ENCODE measurements around the gene RCAN1. TPM values are rescaled to one million over a fixed set of nuclear protein-coding genes. Genes with fewer than 3 reads are reported as not detected.

The RCAN1 gene
- polyA plus RNA-seq, 3 donors = 5.2 to 17.5 (median 15.1) TPM

DNA sequence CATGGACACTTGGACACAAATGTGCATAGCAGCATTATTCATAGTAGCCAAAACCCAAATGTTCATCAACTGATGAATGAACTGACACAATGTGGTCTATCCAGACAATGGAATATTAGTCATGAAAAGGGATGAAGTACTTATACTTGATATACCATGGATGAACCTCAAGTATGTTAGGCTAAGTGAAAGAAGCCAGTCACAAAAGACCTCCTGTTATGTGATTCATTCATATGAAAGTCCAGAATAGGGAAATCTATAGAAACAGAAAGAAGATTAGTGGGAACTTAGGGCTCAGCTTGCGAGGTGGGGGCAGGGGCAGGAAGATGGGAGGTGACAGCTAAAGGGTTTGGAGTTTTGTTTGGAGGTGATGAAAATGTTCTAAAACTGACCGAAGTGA is 110.3 kb downstream of the RCAN1 start:
- Histone ChIP-seq H3K9ac (ENCODE audit: insufficient read depth, low read length, poor library complexity, severe bottlenecking) (no peak overlapping the region), H3K9me3 (replicated peaks in 1 of 2; ENCODE audit: control insufficient read depth in 1 of 2, insufficient read depth in 1 of 2, low read length in 2 of 2) (peaks cover under 1 to 5% of the 10 kb centered on the region in 2 donors), H3K4me2 (replicated peaks; ENCODE audit: extremely low read depth, low read length, poor library complexity, severe bottlenecking) (no peak overlapping the region), H3K79me2 (ENCODE audit: insufficient read depth, low read length) (peaks cover 38% of the 10 kb centered on the region), H3K4me1 (ENCODE audit: control insufficient read depth in 1 of 2, insufficient read depth in 2 of 2, low read length in 2 of 2) (peaks cover 9 to 13% of the 10 kb centered on the region in 2 donors), H3K27ac (ENCODE audit: low read depth in 1 of 2, low read length in 2 of 2) (no peak overlapping the region), H2AFZ (ENCODE audit: insufficient read depth, low read depth, low read length, poor library complexity, severe bottlenecking) (no peak overlapping the region), H3K4me3 (replicated peaks in 1 of 3; ENCODE audit: low read depth in 2 of 3, low read length in 3 of 3) (no peak overlapping the region), H3K27me3 (ENCODE audit: control insufficient read depth in 2 of 2, insufficient read depth in 2 of 2, low read length in 2 of 2) (no peaks in the 10 kb centered on the region), H4K20me1 (ENCODE audit: insufficient read depth, low read length) (peaks cover 82% of the 10 kb centered on the region), H3K36me3 (replicated peaks in 1 of 2; ENCODE audit: control insufficient read depth in 1 of 2, insufficient read depth in 2 of 2, low read length in 2 of 2) (peaks cover 44 to 83% of the 10 kb centered on the region in 2 donors)
- Mint-ChIP-seq H3K27me3 (ENCODE audit: low read depth in 3 of 3) (peaks cover 0 to 3% (median 0%) of the 10 kb centered on the region in 3 donors), H3K4me3 (no peak overlapping the region), H3K9me3 (peaks cover 1 to 13% (median 6%) of the 10 kb centered on the region in 7 donors), H3K4me1 (peaks cover 48% of the 10 kb centered on the region), H3K36me3 (peaks cover 62 to 84% of the 10 kb centered on the region in 2 donors), H3K27ac (peak overlapping the region in 4 of 7 donors; percentile 7 to 84 (median 20))
- TF ChIP-seq, protein P1, sequence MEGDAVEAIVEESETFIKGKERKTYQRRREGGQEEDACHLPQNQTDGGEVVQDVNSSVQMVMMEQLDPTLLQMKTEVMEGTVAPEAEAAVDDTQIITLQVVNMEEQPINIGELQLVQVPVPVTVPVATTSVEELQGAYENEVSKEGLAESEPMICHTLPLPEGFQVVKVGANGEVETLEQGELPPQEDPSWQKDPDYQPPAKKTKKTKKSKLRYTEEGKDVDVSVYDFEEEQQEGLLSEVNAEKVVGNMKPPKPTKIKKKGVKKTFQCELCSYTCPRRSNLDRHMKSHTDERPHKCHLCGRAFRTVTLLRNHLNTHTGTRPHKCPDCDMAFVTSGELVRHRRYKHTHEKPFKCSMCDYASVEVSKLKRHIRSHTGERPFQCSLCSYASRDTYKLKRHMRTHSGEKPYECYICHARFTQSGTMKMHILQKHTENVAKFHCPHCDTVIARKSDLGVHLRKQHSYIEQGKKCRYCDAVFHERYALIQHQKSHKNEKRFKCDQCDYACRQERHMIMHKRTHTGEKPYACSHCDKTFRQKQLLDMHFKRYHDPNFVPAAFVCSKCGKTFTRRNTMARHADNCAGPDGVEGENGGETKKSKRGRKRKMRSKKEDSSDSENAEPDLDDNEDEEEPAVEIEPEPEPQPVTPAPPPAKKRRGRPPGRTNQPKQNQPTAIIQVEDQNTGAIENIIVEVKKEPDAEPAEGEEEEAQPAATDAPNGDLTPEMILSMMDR (IDR thresholded peaks at IDR 0.05) = no peak
- no CpG with 5 or more reads among the region's 2 CpGs for WGBS (ENCODE audit: insufficient coverage)
- intact Hi-C loops (cut with micrococcal nuclease) = no loop called here
- peak in 1 of 3 donors; percentile 31 for DNase-seq

DNA sequence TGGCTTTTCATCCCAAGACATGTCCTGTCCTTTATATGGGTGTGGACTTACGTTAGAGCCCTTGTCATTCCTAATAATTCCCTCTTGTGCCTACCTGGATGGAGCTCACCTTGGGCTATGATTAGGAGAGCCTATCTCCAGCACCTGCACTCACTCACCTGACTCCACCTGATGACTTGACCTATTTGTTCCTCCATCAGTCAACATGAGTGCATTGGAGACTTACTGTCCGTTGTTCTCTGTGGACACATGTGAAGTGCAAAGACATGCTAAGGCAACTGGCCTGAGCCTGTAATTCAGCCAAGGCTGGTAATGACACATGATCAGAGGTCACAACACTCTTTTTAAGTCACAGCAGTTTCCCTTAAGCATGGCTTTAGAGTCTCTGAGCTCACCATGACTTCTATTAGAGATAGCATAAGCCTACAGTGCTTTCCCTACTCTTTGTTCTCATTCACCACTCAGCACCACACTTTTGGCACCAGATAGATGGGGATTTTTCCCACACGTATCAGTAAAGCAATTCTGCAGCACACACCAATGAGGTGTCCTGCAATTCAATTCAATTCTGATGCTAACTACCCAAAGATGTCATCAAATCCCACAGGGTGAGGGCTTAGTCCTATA is 112.3 kb downstream of the RCAN1 start:
- H3K36me3 ChIP-seq (replicated peaks in 1 of 2; ENCODE audit: control insufficient read depth in 1 of 2, insufficient read depth in 2 of 2, low read length in 2 of 2) = peaks cover 35 to 70% of the 10 kb centered on the region in 2 donors
- H3K4me2 ChIP-seq (replicated peaks; ENCODE audit: extremely low read depth, low read length, poor library complexity, severe bottlenecking) = no peak overlapping the region
- no peak overlapping the region for H3K27ac ChIP-seq (ENCODE audit: low read depth in 1 of 2, low read length in 2 of 2)
- 100% methylated on average over 2 of the region's 3 CpGs for WGBS (ENCODE audit: insufficient coverage)
- H2AFZ ChIP-seq (ENCODE audit: insufficient read depth, low read depth, low read length, poor library complexity, severe bottlenecking) = no peak overlapping the region
- peaks cover 70% of the 10 kb centered on the region for H4K20me1 ChIP-seq (ENCODE audit: insufficient read depth, low read length)
- TF ChIP-seq, protein P1 (IDR thresholded peaks at IDR 0.05) = no peak
- peaks cover 38% of the 10 kb centered on the region for H3K4me1 Mint-ChIP-seq
- DNase-seq = no peak
- peaks cover 22% of the 10 kb centered on the region for H3K79me2 ChIP-seq (ENCODE audit: insufficient read depth, low read length)
- no peak overlapping the region for H3K4me3 Mint-ChIP-seq
- peaks cover 3 to 4% of the 10 kb centered on the region in 2 donors for H3K4me1 ChIP-seq (ENCODE audit: control insufficient read depth in 1 of 2, insufficient read depth in 2 of 2, low read length in 2 of 2)
- no peak overlapping the region for H3K4me3 ChIP-seq (replicated peaks in 1 of 3; ENCODE audit: low read depth in 2 of 3, low read length in 3 of 3)
- H3K27me3 ChIP-seq (ENCODE audit: control insufficient read depth in 2 of 2, insufficient read depth in 2 of 2, low read length in 2 of 2) = no peaks in the 10 kb centered on the region
- H3K9me3 Mint-ChIP-seq = peaks cover 20 to 30% (median 25%) of the 10 kb centered on the region in 7 donors
- H3K36me3 Mint-ChIP-seq = peaks cover 59 to 70% of the 10 kb centered on the region in 2 donors
- H3K27me3 Mint-ChIP-seq (ENCODE audit: low read depth in 3 of 3) = peaks cover 0 to 3% (median 2%) of the 10 kb centered on the region in 3 donors
- peaks cover 20 to 21% of the 10 kb centered on the region in 2 donors for H3K9me3 ChIP-seq (replicated peaks in 1 of 2; ENCODE audit: control insufficient read depth in 1 of 2, insufficient read depth in 1 of 2, low read length in 2 of 2)
- intact Hi-C loops (cut with micrococcal nuclease) = no loop called here
- no peak overlapping the region for H3K9ac ChIP-seq (ENCODE audit: insufficient read depth, low read length, poor library complexity, severe bottlenecking)
- H3K27ac Mint-ChIP-seq = peak overlapping the region in 1 of 7 donors; percentile 46
